HK-2 (cell line): ENCODE measurements around the gene RPS6KA2.
"Not testable (repeated sequence)": the region's sequence is repeated elsewhere in the genome, so short reads cannot be mapped to it uniquely, and the experiment has no call there.

Source experiments
- DNase-seq: peaks from one replicate; pipeline ENCODE4 v3.0.0-alpha.2; 2018; ENCODE audit not compliant: unreplicated experiment

Gene RPS6KA2

DNA sequence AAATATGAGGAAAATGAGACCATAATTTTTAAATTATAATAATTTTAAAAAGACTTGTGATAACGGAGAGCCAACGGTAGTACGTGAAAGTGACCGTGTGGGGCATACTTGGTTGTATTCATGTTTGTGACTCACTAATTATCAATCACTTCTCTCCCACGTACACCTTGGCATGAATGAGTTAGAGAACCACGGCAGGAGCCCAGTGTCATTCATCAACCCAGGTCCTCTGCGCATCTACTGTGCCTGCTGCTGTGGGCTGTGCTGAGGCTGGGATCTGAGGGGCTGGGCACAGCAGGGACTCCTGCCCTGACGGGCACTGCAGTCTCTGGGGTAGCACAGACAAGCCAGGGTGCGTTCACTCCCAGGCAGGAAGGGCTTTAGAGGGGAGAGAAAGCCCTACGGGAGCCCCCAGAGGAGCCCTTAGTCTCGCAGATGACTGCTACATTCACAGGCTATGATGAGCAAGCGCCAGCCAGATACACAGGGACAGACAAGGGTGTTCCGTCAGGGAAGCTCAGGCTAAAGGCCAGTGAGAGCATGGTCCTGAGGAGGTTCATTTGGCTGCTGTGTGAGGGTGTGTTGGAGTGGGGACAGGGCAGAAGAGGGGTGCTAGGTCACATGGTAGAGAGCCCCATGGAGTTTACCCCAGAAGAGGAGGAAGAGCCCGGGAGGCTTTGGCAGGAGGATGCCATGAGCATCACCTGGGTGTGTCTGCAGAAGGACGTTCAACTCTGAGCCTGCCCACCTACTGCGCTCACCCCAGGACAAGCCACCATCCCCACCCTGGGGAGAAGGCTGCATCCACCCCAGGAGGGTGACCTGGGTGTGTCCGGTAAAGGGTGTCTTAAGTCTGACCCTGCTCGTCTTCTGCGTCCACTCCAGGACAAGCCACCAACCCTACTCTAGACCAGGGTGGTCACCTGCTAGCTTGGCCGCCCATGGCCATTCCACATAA lies 8.2 kb upstream of the RPS6KA2 start:
- no peak for DNase-seq

DNA sequence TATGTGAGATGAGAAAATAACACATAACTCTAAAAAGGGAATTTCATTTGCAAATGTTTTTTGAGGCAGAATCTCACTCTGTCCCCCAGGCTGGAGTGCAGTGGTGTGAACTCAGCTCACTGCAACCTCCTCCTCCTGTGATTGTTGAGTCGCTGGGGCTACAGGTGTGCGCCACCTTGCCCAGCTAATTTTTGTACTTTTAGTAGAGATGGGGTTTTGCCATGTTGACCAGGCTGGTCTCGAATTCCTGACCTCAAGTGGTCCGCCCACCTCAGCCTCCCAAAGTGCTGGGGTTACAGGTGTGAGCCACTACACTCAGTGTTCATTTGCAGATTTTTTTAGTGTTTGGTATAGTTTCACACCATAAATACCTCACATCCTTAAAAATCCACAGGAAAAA lies 7.5 kb upstream of the RPS6KA2 start:
- DNase-seq: not testable (repeated sequence)

DNA sequence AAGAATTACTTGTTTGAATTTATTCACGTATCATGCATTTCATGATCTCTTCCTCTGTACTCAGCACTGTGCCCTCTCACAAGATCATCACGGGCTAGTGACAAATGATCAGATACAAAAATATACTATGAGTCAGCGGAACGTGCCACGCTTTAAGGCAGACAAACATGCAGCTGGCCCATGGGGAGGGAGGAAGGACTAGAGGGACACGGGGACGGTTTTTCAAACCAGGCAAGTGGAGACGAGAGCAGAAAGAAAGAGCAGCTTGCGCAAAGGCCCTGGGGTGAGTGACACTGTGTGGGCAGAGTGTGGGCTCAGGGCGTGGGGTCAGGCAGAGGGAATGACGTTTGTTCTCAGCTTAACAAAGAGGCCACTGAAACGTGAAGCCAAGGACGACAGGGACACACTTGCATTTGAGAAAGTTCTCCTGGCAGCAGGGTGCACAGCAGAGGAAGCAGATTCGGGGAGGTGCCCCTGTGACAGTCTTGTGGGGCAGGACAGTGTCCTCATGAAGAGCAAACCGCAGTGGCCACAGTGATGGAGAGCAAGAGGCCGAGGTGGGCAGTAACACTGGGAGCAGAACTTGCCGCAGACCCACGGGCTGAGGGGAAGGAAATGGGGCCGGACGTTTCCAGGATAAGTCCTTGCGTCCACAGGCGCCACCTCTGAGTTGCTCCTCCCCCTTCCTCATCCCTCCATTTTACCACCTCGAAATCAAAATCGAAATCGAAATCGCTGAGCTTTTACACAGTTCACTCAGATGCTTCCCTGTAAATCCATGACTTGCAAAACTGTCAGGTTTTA lies 6.9 kb upstream of the RPS6KA2 start:
- no peak for DNase-seq

DNA sequence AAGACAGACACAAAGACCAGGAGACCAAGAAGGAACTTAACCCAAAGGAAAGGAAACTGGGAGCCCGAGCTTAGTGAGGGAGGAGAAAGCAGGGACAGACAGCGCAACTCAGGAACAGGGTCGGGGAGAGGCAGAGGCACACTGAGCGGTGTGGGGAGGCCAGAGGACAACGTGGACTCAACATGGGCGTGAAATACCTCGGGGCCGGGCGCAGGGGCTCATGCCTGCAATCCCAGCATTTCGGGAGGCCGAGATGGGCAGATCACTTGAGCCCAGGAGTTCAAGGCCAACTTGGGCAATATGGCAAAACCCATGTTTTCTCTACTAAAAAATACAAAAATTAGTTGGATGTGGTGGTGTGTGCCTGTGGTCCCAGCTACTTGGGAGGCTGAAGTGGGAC lies 5.7 kb upstream of the RPS6KA2 start:
- no peak for DNase-seq

DNA sequence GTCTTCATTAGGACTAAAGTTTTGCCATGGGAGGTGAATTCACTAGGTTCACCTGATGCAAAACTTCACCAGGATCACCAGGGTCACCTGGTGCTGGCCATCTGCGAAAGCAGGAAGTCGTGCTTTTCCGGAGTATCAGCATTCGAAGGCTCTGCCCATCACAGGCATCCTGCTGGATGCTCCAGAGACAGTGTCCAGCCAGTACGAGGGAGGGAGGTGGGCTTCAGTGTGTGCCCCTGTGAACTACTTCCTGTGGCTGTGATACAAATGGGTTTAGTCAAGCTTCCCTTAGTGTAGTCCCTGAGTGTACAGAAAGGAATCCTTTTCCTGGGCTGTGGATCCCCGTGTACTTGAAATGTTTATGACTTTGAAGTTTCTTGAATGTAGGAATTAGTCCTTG lies 3.4 kb upstream of the RPS6KA2 start:
- no peak for DNase-seq

DNA sequence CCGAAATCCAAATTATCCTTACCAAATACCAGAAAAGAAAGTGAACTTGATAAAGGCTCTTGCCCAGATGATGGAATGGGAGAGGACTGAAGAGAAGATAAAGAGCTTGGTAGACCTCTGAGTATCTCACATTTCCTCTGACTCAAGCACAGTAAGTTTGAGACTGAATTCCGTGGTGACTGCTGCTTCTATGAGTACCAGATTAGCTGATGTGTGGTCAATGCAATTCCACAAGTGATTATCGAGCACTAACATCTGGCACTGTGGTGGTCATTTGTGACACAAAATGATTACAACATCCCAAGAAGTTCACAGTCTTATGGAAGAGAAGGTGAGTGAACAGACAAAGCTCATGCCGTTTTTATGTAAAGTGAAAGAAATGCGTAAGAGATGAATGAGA lies 2.6 kb upstream of the RPS6KA2 start:
- DNase-seq: no peak

DNA sequence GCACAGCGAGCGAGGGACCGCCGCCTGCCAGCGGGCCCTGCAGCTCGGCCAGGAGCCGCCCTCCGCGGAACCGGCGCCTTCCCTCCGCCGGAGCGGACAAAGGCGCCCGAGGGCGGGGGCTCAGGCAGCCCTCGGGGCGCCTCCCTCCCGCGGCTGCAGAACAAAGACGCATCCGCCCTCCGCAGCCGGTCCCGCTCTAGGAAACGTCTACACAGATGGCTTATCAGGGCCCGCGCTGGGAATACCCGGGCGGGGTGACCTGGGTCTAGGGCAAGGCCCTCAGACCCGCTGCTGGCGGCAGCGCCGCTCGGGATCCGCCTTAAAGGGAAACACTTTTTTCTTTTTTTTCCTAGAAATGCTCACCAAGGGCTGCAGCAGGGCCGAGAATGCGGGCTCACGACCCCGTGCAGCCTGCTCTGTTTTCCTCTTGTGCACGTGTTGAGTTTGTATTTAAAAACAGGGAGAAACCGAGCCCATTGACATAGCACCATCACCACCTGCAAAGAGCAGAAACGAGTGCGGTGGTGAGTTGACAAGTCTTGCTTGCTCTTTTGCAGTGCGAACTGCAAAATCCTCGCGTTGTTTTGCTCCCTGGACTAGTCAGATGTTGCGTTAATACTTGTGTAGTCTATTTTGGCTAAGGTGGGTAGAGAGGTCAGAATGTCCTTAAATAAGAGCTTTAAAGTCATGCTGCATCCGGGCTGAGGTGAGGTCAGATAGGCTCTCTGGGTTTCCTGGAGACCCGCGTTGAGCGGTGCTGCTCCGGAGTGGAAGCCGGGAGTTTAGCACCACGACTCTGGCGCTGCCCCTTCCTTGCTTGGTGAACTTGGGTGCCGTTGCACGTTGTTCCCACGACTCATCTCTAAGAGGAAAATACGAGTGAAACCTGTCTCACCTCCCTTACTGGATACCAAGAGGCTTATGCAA lies 1.1 kb upstream of the RPS6KA2 start:
- peak; percentile 3 for DNase-seq

DNA sequence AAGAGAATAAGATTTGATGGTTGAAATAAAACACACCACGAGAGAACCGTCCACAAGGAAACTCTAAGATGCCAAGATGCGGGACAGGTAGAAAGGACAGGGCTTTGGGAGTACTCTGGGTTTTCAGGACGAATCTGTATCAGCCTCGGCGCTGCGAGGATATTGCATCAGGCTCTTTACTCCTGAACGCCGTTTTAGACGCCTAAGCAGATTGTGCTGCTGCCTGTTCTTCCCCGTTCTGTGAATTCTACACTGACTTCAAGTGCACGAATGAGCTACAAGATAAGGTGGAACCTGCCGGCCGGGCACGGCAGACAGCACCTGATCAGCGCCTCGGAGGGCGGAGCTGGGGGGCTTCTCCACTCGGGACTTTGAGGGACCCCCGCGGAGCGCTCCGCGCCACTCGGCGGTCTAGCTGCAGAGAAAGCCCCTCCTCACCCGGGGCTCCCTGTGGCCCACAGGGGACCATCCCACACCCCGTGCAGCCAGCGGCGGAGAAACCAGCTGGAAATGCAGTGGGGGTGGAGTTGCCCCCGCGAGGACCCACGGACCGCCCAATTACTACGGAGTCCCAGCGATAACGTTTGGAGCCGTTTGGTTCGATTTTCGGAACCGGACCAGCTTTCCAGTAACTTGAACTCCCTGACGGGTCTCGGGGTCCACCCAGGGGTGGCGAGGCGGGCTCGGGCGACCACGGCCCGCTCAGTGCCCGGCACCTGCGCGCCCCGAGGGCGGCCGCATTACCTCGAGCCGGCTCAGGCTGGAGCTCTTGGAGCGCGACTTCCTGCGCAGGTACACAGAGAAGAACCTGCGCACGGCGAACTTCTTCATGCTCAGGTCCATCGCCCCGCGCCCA lies 646 bp downstream of the RPS6KA2 start:
- DNase-seq: peak; percentile 1

DNA sequence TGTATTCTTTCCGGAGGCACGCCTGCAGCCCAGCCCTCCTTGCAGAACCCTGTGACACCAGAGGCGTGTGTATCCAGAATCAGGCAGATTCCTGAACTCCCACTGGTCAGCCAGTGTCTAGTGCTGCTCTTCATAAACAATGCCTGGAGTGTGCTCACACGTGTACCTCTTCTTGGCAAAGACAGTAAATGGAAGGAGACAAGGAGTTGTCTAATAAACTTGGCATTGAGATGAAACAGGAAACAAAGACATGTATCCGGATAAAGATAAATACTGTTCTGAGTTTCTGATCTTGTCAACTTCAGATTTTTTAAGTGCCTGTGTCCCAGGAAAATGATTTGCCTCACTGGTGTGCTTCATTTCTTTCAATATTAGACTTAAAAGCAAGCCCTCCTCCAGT lies 1.7 kb downstream of the RPS6KA2 start:
- DNase-seq: no peak

DNA sequence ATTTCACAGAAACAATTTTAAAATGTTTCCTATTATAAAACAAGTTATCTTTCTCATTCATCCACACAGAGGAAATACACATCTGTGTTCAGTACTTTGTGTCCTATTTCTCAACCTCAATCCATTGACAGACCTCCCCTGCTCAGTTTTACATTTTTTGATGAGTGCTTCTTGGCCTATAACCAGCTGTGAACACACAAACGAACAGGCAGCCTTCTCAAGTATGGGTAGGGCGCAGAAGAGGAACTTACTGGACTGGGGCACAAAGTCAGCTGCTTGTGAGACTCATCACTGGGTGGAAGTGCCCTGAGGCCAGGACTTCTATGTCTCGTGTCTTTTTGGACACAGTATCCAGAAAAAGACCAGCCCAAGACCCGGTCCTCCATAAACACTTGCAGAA lies 2.8 kb downstream of the RPS6KA2 start:
- no peak for DNase-seq

DNA sequence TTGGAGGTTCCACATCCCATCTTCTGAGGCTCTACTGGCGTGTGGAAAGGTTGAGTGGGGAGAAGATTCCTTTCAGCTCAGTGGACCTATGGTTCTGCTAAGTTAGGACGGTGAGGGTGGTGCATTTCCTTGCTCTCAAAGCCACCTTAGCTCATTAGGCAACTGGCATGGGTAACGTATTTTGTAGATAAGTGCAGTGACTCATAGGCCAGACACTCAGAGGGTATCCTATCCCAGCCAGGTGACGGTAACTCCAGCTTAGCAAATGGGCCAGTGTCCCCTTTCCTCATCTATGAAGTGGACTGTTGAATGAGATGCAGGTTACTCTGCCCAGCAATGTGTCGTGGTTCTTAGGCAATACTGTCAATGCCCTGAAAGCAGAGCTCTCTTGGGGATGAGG lies 3.7 kb downstream of the RPS6KA2 start:
- DNase-seq: no peak

DNA sequence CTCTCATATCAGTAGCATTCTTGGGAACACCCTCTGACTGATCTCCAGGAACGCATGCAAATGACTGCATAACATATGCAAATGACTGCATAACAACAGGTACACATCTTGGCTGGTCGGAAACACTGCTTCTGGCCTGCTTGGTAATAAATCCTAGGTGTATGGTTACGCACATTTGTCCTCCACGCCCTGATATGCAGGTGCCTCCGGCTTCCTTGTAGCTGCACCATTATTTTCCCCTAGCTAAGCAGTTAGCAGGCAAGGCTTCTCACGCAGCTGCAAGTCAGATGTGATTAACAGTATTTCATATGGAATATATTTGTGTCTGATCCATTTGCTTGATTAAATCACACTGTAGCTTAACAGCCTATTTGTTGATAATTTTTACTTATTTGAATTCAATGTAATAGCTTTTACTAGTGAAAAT lies 5.9 kb downstream of the RPS6KA2 start:
- no peak for DNase-seq

DNA sequence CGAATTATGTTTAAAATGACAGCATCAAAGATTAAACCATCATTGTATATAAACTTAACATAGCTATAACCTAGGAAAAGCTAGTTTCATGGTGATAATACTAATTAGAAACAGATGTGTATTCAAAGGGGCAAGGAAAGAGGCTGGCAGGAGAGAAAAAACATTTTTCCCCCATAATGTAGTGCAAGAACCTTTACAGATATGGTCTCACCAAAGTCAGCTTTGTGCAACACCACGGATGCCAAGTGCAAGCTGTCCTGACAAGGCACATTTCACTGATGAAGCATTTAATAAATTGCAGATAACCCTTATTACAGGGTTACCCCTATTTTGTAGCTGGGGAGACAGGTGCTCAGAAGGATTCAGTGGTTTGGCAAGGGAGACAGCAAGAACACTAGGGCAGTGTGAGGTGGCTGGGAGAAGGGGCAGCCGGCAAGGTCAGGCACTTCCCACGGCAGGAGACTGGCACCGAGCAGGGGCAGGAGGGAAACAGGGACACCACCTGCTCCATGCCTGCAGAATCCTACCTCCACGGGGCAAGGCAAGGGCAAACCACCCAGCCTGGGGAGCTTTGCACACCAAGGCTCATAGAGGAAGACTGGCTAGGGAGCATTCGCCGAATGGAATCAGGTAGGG lies 6.5 kb downstream of the RPS6KA2 start:
- no peak for DNase-seq

DNA sequence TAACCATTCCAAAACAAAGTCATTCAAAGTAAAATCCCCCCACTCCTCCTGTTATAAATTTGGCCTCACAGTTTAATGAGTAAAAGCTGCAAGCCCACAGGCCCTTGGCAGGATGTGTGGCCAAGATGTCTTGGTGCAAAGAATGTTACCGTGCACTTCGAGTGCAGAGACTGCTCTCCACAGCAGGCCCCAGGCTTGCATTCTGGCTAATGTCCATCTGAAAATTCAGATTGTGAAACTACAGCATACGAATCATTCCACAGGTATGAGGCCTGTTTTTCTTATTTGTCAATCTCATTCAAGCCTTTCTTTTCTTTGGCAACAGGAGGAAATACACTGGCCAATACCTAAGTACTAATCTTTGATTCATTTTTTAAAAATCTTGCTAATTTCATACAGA lies 7.1 kb downstream of the RPS6KA2 start:
- no peak for DNase-seq

DNA sequence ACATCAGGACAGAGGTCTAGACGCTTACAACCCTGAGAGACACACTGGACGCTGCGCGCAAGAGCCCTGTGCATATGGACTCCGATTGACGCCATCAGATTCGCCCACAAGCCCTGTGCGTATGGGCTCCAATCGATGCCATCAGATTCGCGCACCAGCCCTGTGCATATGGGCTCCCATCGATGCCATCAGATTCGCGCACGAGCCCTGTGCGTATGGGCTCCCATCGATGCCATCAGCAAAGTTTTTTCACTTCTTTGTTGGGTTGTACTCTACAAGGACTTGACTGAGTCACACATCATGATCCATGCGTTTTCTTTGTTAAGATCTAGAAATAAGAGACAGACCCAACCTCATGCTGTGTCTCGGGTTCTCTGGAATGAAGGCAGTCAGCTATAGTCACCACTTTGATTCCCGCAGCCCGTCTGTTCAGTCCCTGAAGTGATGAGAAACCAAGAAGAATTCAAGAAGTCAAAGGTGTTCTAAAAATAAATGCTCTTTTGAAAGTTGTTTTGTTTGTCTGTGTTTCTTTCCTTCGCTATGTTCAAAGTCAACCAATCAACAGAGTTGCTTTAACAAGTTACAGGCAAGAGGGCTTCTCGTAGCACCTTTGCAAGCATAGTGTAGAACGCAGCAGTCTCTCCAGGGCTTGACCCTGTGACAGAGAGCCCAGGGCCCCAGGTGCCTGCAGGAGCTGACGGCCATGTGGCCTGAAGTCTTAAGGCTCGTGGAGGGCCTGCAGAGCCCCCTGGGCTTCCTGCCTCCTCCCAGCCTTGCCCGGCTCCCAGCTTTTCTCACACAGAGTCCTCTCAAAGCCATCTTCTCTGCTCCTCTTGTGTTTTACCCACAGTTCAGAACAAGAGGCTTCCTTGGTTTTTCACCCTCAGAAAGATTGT lies 7.9 kb downstream of the RPS6KA2 start:
- DNase-seq: no peak

DNA sequence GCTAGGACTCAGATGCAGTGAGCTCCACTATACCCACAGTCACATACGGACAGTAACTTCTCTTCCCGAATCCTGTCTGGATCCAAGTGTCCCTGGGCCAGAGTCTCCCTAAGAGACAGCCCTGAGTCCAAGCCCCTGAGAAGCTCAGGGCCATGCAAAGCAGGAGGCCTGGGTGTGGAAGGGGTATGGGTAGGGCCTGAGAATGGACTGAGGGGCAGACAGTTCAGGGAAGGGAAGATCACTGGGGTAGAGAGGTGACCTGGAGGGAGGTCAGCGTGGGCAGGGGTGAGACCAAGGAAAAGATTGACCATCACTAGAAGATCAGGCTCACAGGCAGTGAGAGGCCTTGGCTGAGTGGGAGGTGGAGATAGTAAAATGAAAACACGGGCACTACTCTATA lies 8.8 kb downstream of the RPS6KA2 start:
- DNase-seq: no peak

DNA sequence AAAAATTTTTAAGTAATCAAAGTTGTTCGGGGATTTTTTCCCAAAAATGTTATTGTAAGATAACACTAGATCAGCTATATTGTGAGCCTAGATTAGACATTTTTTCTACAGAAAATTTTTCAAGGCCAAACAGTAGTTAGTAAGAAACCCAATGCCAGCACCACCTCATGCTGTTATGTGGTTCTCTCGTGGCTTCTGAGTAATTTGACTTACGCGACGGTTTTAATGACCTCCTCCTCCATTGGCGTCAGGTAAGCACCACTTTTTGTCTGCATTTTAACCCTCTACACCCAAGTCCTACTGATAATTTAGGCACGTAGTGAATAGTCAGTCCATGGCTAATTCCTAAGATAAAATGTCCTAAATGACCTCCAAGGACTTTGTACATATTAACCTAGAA lies 9.7 kb downstream of the RPS6KA2 start:
- DNase-seq: no peak

DNA sequence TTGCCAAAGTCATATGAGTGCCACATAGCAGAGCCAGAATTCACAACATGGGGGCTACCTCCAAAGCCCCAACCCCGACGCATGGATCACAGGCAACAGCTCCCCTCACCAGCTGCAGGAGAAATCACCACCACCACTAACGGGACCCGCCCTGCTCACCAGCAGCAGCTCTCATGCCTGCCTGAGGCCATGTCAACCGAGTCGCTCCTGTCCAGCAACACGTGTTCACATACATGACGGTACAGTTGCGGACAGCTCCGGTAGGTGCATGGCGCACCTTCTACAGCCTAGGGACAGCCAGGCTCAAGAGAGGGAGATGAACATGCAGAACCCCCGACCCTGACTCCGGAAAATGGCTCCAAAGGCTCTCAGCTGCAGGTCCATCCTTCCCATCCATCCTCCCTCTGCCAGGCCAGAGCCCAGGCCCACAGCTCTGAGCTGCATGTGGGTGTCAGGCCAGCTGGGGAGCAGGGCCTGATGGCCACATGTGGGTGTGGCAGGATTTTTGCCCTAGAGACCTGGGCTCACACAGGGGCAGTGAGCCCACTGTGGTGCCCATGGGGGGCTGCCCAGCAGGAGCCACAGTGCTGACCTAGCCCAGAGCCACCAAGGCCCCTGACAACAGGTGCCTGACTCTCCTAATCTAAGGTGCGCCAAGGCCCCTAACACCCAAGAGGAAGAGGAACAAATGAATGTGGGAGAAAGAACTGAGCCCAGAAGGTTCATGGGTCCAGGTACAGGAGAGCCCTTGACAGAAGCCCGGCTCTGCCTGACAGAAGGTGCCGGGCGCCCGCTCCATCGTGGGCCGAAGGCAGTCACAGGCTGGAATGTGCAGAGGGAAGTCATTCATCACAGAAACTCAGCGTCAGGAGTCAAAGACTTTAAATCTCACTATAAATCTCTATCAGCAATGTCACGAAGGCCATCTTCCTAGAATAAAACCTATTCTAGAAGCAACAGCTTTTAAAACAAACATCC lies 10.5 kb downstream of the RPS6KA2 start:
- DNase-seq: no peak
